ENCODE measurements around the gene CELSR1.
"Not testable (repeated sequence)": the region's sequence is repeated elsewhere in the genome, so short reads cannot be mapped to it uniquely, and the experiment has no call there.

Gene CELSR1

DNA sequence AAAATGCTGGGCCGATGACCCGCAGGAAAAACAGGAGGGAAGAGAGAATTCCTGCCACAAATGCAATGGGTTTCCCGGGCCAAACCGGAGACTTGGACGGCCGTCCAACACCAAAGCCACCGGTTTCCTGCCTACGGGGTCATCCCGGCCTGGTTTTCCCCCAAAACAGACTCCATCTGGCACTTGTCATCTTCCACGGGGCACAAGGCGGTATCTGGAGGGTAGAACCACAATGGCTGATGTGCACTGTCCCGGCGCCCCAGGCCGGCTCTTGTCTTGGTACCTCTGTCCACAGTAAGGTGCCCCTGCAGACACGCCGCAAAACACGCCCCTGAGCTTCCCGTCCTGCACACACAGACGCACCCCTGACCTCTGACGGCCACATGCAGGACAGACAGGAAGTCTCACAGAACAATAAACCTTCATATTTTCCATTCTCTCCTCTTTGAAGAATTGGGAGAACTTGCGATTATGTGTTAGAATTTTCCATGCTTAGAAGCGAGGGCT is 20.1 kb downstream of the CELSR1 start:
- Histone ChIP-seq H3K27ac (ENCODE audit: low read depth, low read length) (no peak overlapping the region), H3K9ac (ENCODE audit: low read depth, low read length) (no peak overlapping the region), H3K4me1 (ENCODE audit: control insufficient read depth, insufficient read depth, low read length) (peaks cover 15% of the 10 kb centered on the region), H3K36me3 (ENCODE audit: control insufficient read depth, insufficient read depth, low read length) (no peaks in the 10 kb centered on the region; the same call in 1 of the 2 replicates), H3K4me3 (ENCODE audit: low read depth, low read length) (no peak overlapping the region), H3K9me3 (ENCODE audit: control insufficient read depth, insufficient read depth, low read length) (no peaks in the 10 kb centered on the region), H3K27me3 (ENCODE audit: control insufficient read depth, insufficient read depth, low read length) (no peaks in the 10 kb centered on the region)

GRCh38 chr22:46516638-46517037 is 20.8 kb downstream of the CELSR1 start:
- H3K27ac ChIP-seq (ENCODE audit: low read depth, low read length), result no peak overlapping the region
- no peaks in the 10 kb centered on the region for H3K27me3 ChIP-seq (ENCODE audit: control insufficient read depth, insufficient read depth, low read length)
- peaks cover 15% of the 10 kb centered on the region for H3K4me1 ChIP-seq (ENCODE audit: control insufficient read depth, insufficient read depth, low read length)
- H3K36me3 ChIP-seq (ENCODE audit: control insufficient read depth, insufficient read depth, low read length), result no peaks in the 10 kb centered on the region; the same call in 1 of the 2 replicates
- H3K9ac ChIP-seq (ENCODE audit: low read depth, low read length), result no peak overlapping the region
- H3K9me3 ChIP-seq (ENCODE audit: control insufficient read depth, insufficient read depth, low read length), result no peaks in the 10 kb centered on the region
- H3K4me3 ChIP-seq (ENCODE audit: low read depth, low read length), result no peak overlapping the region

GRCh38 chr22:46516112-46516487 is 21.3 kb downstream of the CELSR1 start:
- not testable (repeated sequence) for H3K9me3 ChIP-seq (ENCODE audit: control insufficient read depth, insufficient read depth, low read length); H3K27me3 ChIP-seq (ENCODE audit: control insufficient read depth, insufficient read depth, low read length); H3K4me3 ChIP-seq (ENCODE audit: low read depth, low read length); H3K36me3 ChIP-seq (ENCODE audit: control insufficient read depth, insufficient read depth, low read length); H3K9ac ChIP-seq (ENCODE audit: low read depth, low read length); H3K27ac ChIP-seq (ENCODE audit: low read depth, low read length)
- H3K4me1 ChIP-seq (ENCODE audit: control insufficient read depth, insufficient read depth, low read length), result peaks cover 15% of the 10 kb centered on the region

DNA sequence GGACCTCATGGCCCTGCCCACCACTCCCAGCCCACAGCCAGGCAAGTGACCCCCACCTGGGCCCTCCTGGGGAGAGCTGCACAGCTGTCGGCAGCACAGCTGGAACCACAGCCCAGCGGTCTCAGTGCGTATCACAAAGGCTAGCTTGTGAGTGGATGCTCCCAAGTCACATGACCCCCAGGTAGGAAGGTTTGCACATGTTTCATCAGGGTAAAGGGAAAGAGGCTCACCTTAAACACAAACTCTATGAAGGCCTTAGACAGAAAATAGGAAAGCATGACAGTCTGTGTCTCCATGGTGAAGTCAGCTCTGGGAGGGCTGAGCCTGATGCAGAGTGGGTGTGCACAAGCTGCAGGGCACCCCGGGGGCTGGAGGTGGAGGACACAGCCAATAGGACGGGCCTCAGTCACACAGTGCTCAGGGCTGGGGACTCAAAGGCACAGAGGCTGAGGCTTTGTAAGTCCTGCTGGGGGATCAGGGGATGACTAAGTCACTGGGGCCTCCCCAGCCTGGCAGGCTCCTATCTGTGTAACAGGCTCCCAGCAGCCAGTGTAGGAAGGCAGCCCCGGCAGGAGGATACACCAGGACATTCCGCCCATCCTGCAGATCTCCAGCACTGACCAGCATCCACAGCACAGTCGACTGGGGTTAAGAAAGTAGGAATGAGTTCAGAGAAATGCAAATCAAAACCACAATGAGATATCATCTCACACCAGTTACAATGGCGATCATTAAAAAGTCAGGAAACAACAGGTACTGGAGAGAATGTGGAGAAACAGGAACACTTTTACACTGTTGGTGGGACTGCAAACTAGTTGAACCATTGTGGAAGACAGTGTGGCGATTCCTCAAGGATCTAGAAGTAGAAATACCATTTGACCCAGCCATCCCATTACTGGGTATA is 22.0 kb downstream of the CELSR1 start:
- no peak overlapping the region for H3K4me3 ChIP-seq (ENCODE audit: low read depth, low read length)
- peaks cover 18% of the 10 kb centered on the region for H3K4me1 ChIP-seq (ENCODE audit: control insufficient read depth, insufficient read depth, low read length)
- peak overlapping the region; percentile 10 for H3K27ac ChIP-seq (ENCODE audit: low read depth, low read length)
- no peaks in the 10 kb centered on the region; the same call in 1 of the 2 replicates for H3K36me3 ChIP-seq (ENCODE audit: control insufficient read depth, insufficient read depth, low read length)
- H3K9ac ChIP-seq (ENCODE audit: low read depth, low read length), result no peak overlapping the region
- H3K9me3 ChIP-seq (ENCODE audit: control insufficient read depth, insufficient read depth, low read length), result no peaks in the 10 kb centered on the region
- no peaks in the 10 kb centered on the region for H3K27me3 ChIP-seq (ENCODE audit: control insufficient read depth, insufficient read depth, low read length)

DNA sequence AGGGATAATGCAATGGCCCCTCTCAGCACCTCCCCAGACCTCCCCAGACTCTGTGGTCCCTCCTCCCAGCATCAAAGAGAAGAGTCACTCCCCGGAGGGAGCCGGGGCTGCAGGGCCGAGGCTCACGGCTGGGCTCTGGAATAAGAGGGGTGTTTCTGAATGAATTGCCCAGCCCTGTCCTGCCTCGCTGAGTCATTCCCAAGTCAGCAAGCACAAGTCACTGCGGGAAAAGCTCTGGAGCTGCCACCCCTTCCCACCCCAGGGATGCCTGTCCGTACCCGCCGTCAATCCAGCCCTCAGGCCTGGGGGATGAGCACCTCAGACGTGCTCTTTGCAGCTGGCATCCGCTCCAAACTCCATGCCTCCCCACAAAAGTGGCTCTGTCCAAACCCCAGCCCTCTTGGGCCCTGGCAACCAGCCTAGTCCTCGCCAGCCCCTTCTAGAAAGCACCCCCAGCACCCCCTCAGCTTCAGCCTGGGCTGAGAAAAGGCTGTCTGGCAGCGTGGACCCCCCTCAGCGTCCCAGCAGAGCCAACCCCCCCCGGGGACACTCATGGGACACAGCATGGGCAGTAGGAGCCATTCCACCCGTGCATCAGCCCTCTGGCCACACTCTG is 22.7 kb downstream of the CELSR1 start:
- no peaks in the 10 kb centered on the region; the same call in 1 of the 2 replicates for H3K36me3 ChIP-seq (ENCODE audit: control insufficient read depth, insufficient read depth, low read length)
- H3K4me3 ChIP-seq (ENCODE audit: low read depth, low read length), result no peak overlapping the region

GRCh38 chr22:46513908-46514550 is 23.4 kb downstream of the CELSR1 start:
- Histone ChIP-seq H3K9ac (ENCODE audit: low read depth, low read length) (no peak overlapping the region), H3K4me1 (ENCODE audit: control insufficient read depth, insufficient read depth, low read length) (peaks cover 24% of the 10 kb centered on the region), H3K36me3 (ENCODE audit: control insufficient read depth, insufficient read depth, low read length) (no peaks in the 10 kb centered on the region; the same call in 1 of the 2 replicates), H3K27me3 (ENCODE audit: control insufficient read depth, insufficient read depth, low read length) (no peaks in the 10 kb centered on the region), H3K27ac (ENCODE audit: low read depth, low read length) (peak overlapping the region; percentile 53), H3K9me3 (ENCODE audit: control insufficient read depth, insufficient read depth, low read length) (no peaks in the 10 kb centered on the region), H3K4me3 (ENCODE audit: low read depth, low read length) (no peak overlapping the region)

More for the DNA sequence above, 22.7 kb downstream of the CELSR1 start:
- no peaks in the 10 kb centered on the region for H3K9me3 ChIP-seq (ENCODE audit: control insufficient read depth, insufficient read depth, low read length)
- peak overlapping the region; percentile 53 for H3K27ac ChIP-seq (ENCODE audit: low read depth, low read length)
- H3K27me3 ChIP-seq (ENCODE audit: control insufficient read depth, insufficient read depth, low read length), result no peaks in the 10 kb centered on the region
- H3K4me1 ChIP-seq (ENCODE audit: control insufficient read depth, insufficient read depth, low read length), result peaks cover 24% of the 10 kb centered on the region
- peak overlapping the region; percentile 25; the same call in 1 of the 2 replicates for H3K9ac ChIP-seq (ENCODE audit: low read depth, low read length)

GRCh38 chr22:46512683-46513082 is 24.7 kb downstream of the CELSR1 start:
- peaks cover 26% of the 10 kb centered on the region for H3K4me1 ChIP-seq (ENCODE audit: control insufficient read depth, insufficient read depth, low read length)
- H3K36me3 ChIP-seq (ENCODE audit: control insufficient read depth, insufficient read depth, low read length), result no peaks in the 10 kb centered on the region
- no peaks in the 10 kb centered on the region for H3K27me3 ChIP-seq (ENCODE audit: control insufficient read depth, insufficient read depth, low read length)
- H3K4me3 ChIP-seq (ENCODE audit: low read depth, low read length), result no peak overlapping the region
- no peaks in the 10 kb centered on the region for H3K9me3 ChIP-seq (ENCODE audit: control insufficient read depth, insufficient read depth, low read length)
- H3K27ac ChIP-seq (ENCODE audit: low read depth, low read length), result no peak overlapping the region
- H3K9ac ChIP-seq (ENCODE audit: low read depth, low read length), result no peak overlapping the region

DNA sequence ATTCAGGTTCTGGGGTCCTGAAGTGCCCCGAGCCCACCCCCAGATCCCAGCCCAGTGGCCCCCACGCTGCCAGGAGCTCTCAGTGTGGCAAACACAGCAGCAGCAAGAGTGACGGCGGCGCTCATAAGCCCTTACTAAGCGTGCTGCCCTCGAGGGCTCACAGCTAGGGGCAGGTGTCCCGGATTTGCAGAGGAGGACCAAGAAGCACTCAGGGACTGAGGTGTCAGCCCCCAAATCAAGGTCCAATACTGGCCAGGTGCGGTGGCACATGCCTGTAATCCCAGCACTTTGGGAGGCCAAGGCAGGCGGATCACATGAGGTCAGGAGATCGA is 25.4 kb downstream of the CELSR1 start:
- H3K4me1 ChIP-seq (ENCODE audit: control insufficient read depth, insufficient read depth, low read length), result peaks cover 28% of the 10 kb centered on the region
- H3K4me3 ChIP-seq (ENCODE audit: low read depth, low read length), result no peak overlapping the region
- H3K27me3 ChIP-seq (ENCODE audit: control insufficient read depth, insufficient read depth, low read length), result no peaks in the 10 kb centered on the region
- H3K27ac ChIP-seq (ENCODE audit: low read depth, low read length), result no peak overlapping the region
- no peaks in the 10 kb centered on the region for H3K9me3 ChIP-seq (ENCODE audit: control insufficient read depth, insufficient read depth, low read length)
- H3K36me3 ChIP-seq (ENCODE audit: control insufficient read depth, insufficient read depth, low read length), result no peaks in the 10 kb centered on the region
- H3K9ac ChIP-seq (ENCODE audit: low read depth, low read length), result no peak overlapping the region

DNA sequence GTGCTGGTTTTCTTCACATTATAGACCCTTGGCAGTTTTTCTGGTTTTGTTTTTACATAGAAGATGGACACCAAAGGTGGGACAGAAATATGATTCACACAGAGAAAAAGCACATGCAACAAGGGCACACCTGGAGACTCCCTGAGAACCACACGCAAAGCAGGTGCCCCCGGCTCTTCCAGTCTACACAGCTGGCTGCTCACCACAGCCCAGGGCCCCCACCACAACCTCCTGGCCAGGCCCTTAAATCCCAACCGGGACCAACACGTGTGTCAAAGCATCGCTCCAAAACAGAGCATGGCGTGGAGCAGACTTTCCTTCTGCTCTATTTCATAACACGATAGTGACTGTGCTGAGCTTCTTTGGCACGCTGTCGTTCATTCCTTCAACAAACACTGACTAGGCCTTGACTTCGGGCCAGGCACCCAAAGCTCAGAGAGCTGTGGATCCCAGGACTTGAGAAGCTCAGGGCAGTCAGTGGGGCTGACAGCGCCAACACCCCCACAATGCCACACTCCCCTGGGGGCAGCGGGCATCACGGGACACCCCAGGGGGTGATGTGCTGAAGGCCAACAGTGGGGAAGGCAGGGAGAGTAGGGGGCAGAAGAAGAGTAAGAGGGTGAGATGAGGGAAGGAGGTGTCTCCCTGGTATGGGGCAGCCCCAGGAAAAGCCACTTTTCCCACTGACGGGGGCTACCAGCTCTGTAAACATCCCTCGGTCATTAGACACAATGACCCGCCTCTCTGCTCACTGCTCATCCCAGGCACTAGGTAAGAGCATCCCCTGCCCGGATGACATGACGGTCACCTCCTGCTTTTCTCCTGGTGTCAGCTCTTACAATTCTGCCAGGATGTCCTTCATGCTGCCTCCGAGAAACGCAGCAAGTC is 26.0 kb downstream of the CELSR1 start:
- no peak overlapping the region for H3K9ac ChIP-seq (ENCODE audit: low read depth, low read length)
- no peak overlapping the region for H3K27ac ChIP-seq (ENCODE audit: low read depth, low read length)
- H3K27me3 ChIP-seq (ENCODE audit: control insufficient read depth, insufficient read depth, low read length), result no peaks in the 10 kb centered on the region
- no peak overlapping the region for H3K4me3 ChIP-seq (ENCODE audit: low read depth, low read length)
- no peaks in the 10 kb centered on the region for H3K9me3 ChIP-seq (ENCODE audit: control insufficient read depth, insufficient read depth, low read length)
- peaks cover 28% of the 10 kb centered on the region for H3K4me1 ChIP-seq (ENCODE audit: control insufficient read depth, insufficient read depth, low read length)
- no peaks in the 10 kb centered on the region for H3K36me3 ChIP-seq (ENCODE audit: control insufficient read depth, insufficient read depth, low read length)

DNA sequence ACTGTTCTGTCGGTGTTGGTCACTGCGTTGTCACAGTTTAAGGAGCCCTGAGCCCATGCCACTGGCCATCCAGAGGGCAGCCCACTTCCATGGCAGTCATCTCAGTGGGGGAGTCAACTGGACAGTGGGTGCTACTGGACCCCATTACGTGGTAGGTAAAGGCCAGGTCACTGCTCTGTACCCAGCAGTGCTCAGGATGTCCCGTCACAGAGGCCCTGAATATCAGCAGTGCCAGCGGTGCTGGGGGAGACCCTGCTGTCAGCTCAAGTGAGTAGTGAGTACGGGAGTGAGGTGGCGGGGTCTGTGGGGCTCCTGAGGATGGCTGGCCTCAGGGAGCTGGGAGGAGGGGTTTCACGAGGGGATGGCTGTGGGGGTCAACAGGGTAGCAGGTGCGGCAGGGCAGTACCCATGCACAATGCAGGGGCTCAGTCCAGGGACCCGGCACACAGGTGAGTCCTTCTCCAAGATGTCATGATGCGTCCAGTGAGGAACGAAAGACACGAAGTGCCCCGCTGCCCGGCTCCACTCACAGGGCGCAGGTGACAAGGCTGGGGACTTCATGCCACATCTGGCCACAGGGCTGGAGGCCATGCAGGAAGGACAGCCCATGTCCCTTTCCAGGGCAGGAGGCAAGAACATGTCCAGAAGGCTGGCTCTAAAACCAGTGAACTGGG is 27.9 kb downstream of the CELSR1 start:
- peak overlapping the region; percentile 49 for H3K27ac ChIP-seq (ENCODE audit: low read depth, low read length)
- H3K4me3 ChIP-seq (ENCODE audit: low read depth, low read length), result no peak overlapping the region
- H3K9me3 ChIP-seq (ENCODE audit: control insufficient read depth, insufficient read depth, low read length), result no peaks in the 10 kb centered on the region
- no peaks in the 10 kb centered on the region for H3K27me3 ChIP-seq (ENCODE audit: control insufficient read depth, insufficient read depth, low read length)
- H3K36me3 ChIP-seq (ENCODE audit: control insufficient read depth, insufficient read depth, low read length), result no peaks in the 10 kb centered on the region
- peaks cover 16% of the 10 kb centered on the region; the same call in 1 of the 2 replicates for H3K4me1 ChIP-seq (ENCODE audit: control insufficient read depth, insufficient read depth, low read length)
- no peak overlapping the region for H3K9ac ChIP-seq (ENCODE audit: low read depth, low read length)

All from HUES48 (cell line).